Breast epithelium (tissue), 4 donors: ENCODE results near the gene THSD4. TPM values are rescaled to one million over a fixed set of nuclear protein-coding genes. Genes with fewer than 3 reads are reported as not detected.

Source experiments
- DNase-seq, 2 donors: peaks; one replicate each; pipeline ENCODE4 v3.0.0-alpha.2; 2019; ENCODE audit warnings: low spot score in 2 of 2
- H3K27ac ChIP-seq, 2 donors: fragments of 200-600 bp; sonication (generic) in 1 of 2; one replicate each; pipeline ENCODE4 v1.5.1; 2016 to 2019; ENCODE audit warnings: mild to moderate bottlenecking in 1 of 2
- H3K27me3 ChIP-seq, 2 donors: fragments of 200-600 bp; sonication (generic) in 1 of 2; one replicate each; pipeline versions ENCODE4 v1.5.1 to v1.6.0; 2017 to 2019; ENCODE audit warnings: control low read depth in 1 of 2, mild to moderate bottlenecking in 1 of 2
- H3K36me3 ChIP-seq: fragments of 200-600 bp; one replicate; pipeline ENCODE4 v1.5.1; 2019
- H3K4me1 ChIP-seq, 2 donors: fragments of 200-600 bp; sonication (generic); one replicate each; pipeline ENCODE4 v1.5.1; 2016 to 2019; ENCODE audit warnings: control low read depth in 1 of 2
- H3K4me3 ChIP-seq, 3 donors: fragments of 200-600 bp; sonication (generic); 1 replicate in 2 of 3; 2 replicates in 1 of 3; pipeline ENCODE4 v1.5.1; 2016 to 2019; ENCODE audit warnings: mild to moderate bottlenecking in 3 of 3, moderate library complexity in 2 of 3
- H3K9me3 ChIP-seq, 2 donors: fragments of 200-600 bp; sonication (generic) in 1 of 2; one replicate each; pipeline ENCODE4 v1.5.1; 2016 to 2019; ENCODE audit warnings: control low read depth in 1 of 2
- CTCF ChIP-seq, 3 donors: fragments of 450-650 bp; IDR thresholded peaks; one replicate each; pipeline ENCODE4 v1.5.1; 2016 to 2017; ENCODE audit warnings: antibody characterized with exemption in 3 of 3, mild to moderate bottlenecking in 3 of 3, moderate library complexity in 3 of 3
- POLR2A ChIP-seq: fragments of 450-650 bp; IDR thresholded peaks from one replicate; pipeline ENCODE4 v1.6.1; 2016; ENCODE audit warnings: antibody characterized with exemption, mild to moderate bottlenecking, moderate library complexity
- POLR2AphosphoS5 ChIP-seq, 3 donors: sonication (generic); formaldehyde crosslinking; IDR thresholded peaks; one replicate each; pipeline ENCODE4 v1.6.1; 2017; ENCODE audit warnings: antibody characterized with exemption in 3 of 3
- intact Hi-C: fragments of 100-400 bp; cut with DNase I; formaldehyde crosslinking; loops from one replicate; pipeline ENCODE4 v1.15.1; 2023; ENCODE audit warnings: low total_unique reads
- total RNA-seq, 3 donors: library from RNA; depleted of rRNA; stranded (reverse); fragments of >200 nt; gene quantifications; one replicate each; pipeline ENCODE4 v1.1.0, GENCODE V29; 2016

THSD4 gene
- total RNA-seq, 3 donors from 2014 or later = 0.64 to 58.7 (median 41.3) TPM

GRCh38 chr15:71136793-71137518 lies 21.7 kb downstream of the THSD4 start:
- Histone ChIP-seq H3K36me3 (no peaks in the 10 kb centered on the region), H3K27me3 (no peaks in the 10 kb centered on the region), H3K9me3 (no peaks in the 10 kb centered on the region), H3K4me3 (no peak overlapping the region), H3K27ac (no peak overlapping the region), H3K4me1 (no peaks in the 10 kb centered on the region)
- DNase-seq = no peak
- TF ChIP-seq POLR2AphosphoS5 (IDR thresholded peaks at IDR 0.05) (no peak), POLR2A (no peak), CTCF (IDR thresholded peaks at IDR 0.05) (no peak)
- intact Hi-C loops = no loop called here

- no peaks in the 10 kb centered on the region for H3K4me1 ChIP-seq
- H3K4me3 ChIP-seq = no peak overlapping the region
- no peaks in the 10 kb centered on the region for H3K9me3 ChIP-seq
- no peaks in the 10 kb centered on the region for H3K36me3 ChIP-seq
- DNase-seq = no peak
- intact Hi-C loops = no loop called here
- no peak for TF ChIP-seq POLR2AphosphoS5 (IDR thresholded peaks at IDR 0.05)
- TF ChIP-seq CTCF (IDR thresholded peaks at IDR 0.05) = no peak
- no peak for TF ChIP-seq POLR2A
- H3K27me3 ChIP-seq = no peaks in the 10 kb centered on the region
- H3K27ac ChIP-seq = no peak overlapping the region
Measured at GRCh38 chr15:71138473-71138872, 23.2 kb downstream of the THSD4 start.

GRCh38 chr15:71139241-71139640 lies 24.0 kb downstream of the THSD4 start:
- H3K27ac ChIP-seq = no peak overlapping the region
- intact Hi-C loops = no loop called here
- H3K36me3 ChIP-seq = no peaks in the 10 kb centered on the region
- no peak overlapping the region for H3K4me3 ChIP-seq
- no peak for DNase-seq
- H3K27me3 ChIP-seq = no peaks in the 10 kb centered on the region
- TF ChIP-seq POLR2A = no peak
- TF ChIP-seq POLR2AphosphoS5 (IDR thresholded peaks at IDR 0.05) = no peak
- no peaks in the 10 kb centered on the region for H3K4me1 ChIP-seq
- H3K9me3 ChIP-seq = no peaks in the 10 kb centered on the region

GRCh38 chr15:71141572-71141971 lies 26.3 kb downstream of the THSD4 start:
- intact Hi-C loops = no loop called here

GRCh38 chr15:71142780-71143179 lies 27.5 kb downstream of the THSD4 start:
- Histone ChIP-seq H3K4me1 (no peaks in the 10 kb centered on the region), H3K9me3 (no peaks in the 10 kb centered on the region), H3K36me3 (no peaks in the 10 kb centered on the region), H3K4me3 (no peak overlapping the region), H3K27me3 (no peaks in the 10 kb centered on the region), H3K27ac (no peak overlapping the region)
- DNase-seq = no peak
- intact Hi-C loops = no loop called here
- no peak for TF ChIP-seq POLR2AphosphoS5 (IDR thresholded peaks at IDR 0.05)

More at GRCh38 chr15:71141572-71141971, 26.3 kb downstream of the THSD4 start:
- no peaks in the 10 kb centered on the region for H3K36me3 ChIP-seq
- H3K4me3 ChIP-seq = no peak overlapping the region
- no peaks in the 10 kb centered on the region for H3K4me1 ChIP-seq
- no peak for TF ChIP-seq POLR2AphosphoS5 (IDR thresholded peaks at IDR 0.05)
- TF ChIP-seq CTCF (IDR thresholded peaks at IDR 0.05) = no peak
- TF ChIP-seq POLR2A = no peak
- H3K27me3 ChIP-seq = no peaks in the 10 kb centered on the region
- DNase-seq = no peak
- H3K27ac ChIP-seq = no peak overlapping the region
- no peaks in the 10 kb centered on the region for H3K9me3 ChIP-seq

- Histone ChIP-seq H3K4me3 (no peak overlapping the region), H3K4me1 (no peaks in the 10 kb centered on the region), H3K36me3 (no peaks in the 10 kb centered on the region), H3K9me3 (no peaks in the 10 kb centered on the region), H3K27ac (no peak overlapping the region), H3K27me3 (no peaks in the 10 kb centered on the region)
- no peak for DNase-seq
- TF ChIP-seq CTCF (IDR thresholded peaks at IDR 0.05) (no peak), POLR2AphosphoS5 (IDR thresholded peaks at IDR 0.05) (no peak), POLR2A (no peak)
- intact Hi-C loops = no loop called here
Measured at GRCh38 chr15:71143373-71144310, 28.4 kb downstream of the THSD4 start.
